Ascending aorta (tissue), 2 donors: ENCODE data around the gene SSX3. TPM values are rescaled to one million over a fixed set of nuclear protein-coding genes. Genes with fewer than 3 reads are reported as not detected.

Experiments
- DNase-seq, 2 donors: peaks; one replicate each; pipeline ENCODE4 v3.0.0-alpha.2; 2019; ENCODE audit warnings: low spot score in 2 of 2
- H3K27ac ChIP-seq, 2 donors: fragments of 200-600 bp; sonication (generic); one replicate each; pipeline ENCODE4 v1.5.1; 2016 to 2017; ENCODE audit warnings: mild to moderate bottlenecking in 1 of 2
- H3K27me3 ChIP-seq: fragments of 200-600 bp; sonication (generic); one replicate; pipeline ENCODE4 v1.5.1; 2017
- H3K36me3 ChIP-seq, 2 donors: fragments of 200-600 bp; sonication (generic); one replicate each; pipeline ENCODE4 v1.5.1; 2016
- H3K4me1 ChIP-seq, 2 donors: fragments of 200-600 bp; sonication (generic); one replicate each; pipeline ENCODE4 v1.5.1; 2016 to 2017; ENCODE audit warnings: mild to moderate bottlenecking in 1 of 2
- H3K4me3 ChIP-seq, 2 donors: fragments of 200-600 bp; sonication (generic); one replicate each; pipeline ENCODE4 v1.5.1; 2016 to 2017; ENCODE audit warnings: mild to moderate bottlenecking in 1 of 2
- H3K9me3 ChIP-seq, 2 donors: fragments of 200-600 bp; sonication (generic); one replicate each; pipeline ENCODE4 v1.5.1; 2016
- CTCF ChIP-seq, 3 experiments: fragments of 200-600 bp in 2 of 3; fragments of 450-650 bp in 1 of 3; sonication (generic) in 2 of 3; IDR thresholded peaks; one replicate each; pipeline ENCODE4 v1.5.1; 2016 to 2019; ENCODE audit warnings: antibody characterized with exemption in 3 of 3, mild to moderate bottlenecking in 1 of 3, moderate library complexity in 1 of 3
- intact Hi-C: fragments of 100-400 bp; cut with DNase I; formaldehyde crosslinking; loops from one replicate; pipeline ENCODE4 v1.15.1; 2023
- total RNA-seq: library from RNA; depleted of rRNA; stranded (reverse); fragments of >200 nt; gene quantifications from one replicate; pipeline ENCODE4 v1.1.0, GENCODE V29; 2016

SSX3 gene
- total RNA-seq, 1 donor from 2014 or later, result not detected

GRCh38 chrX:48306175-48306574 lies 50.3 kb downstream of the SSX3 start:
- intact Hi-C loops, result no loop called here
- no peak overlapping the region for H3K4me3 ChIP-seq
- H3K27me3 ChIP-seq, result no peaks in the 10 kb centered on the region
- no peaks in the 10 kb centered on the region for H3K4me1 ChIP-seq
- no peak for DNase-seq
- H3K36me3 ChIP-seq, result no peaks in the 10 kb centered on the region
- no peak for TF ChIP-seq CTCF (IDR thresholded peaks at IDR 0.05)
- no peaks in the 10 kb centered on the region for H3K9me3 ChIP-seq
- H3K27ac ChIP-seq, result no peak overlapping the region

Other genes with a start within 250 kb of the SSX3 start
- gene SPACA5B, start 226.1 kb downstream of the SSX3 start, total RNA-seq, result not detected
- not detected for gene SSX5, start 159.9 kb downstream of the SSX3 start, total RNA-seq
- not detected for gene SSX1, start 101.3 kb downstream of the SSX3 start, total RNA-seq
- not detected for gene SSX4, start 26.8 kb upstream of the SSX3 start, total RNA-seq
- gene SSX4B, start 55.3 kb upstream of the SSX3 start, total RNA-seq, result not detected
- 39.6 TPM for gene SLC38A5, start 113.6 kb upstream of the SSX3 start, total RNA-seq
- gene FTSJ1, start 119.5 kb upstream of the SSX3 start, total RNA-seq, result 159 TPM
- 6.2 TPM for gene PORCN, start 152.3 kb upstream of the SSX3 start, total RNA-seq
- gene EBP, start 165.1 kb upstream of the SSX3 start, total RNA-seq, result 76.2 TPM
- gene TBC1D25, start 183.0 kb upstream of the SSX3 start, total RNA-seq, result 8.2 TPM
- gene RBM3, start 217.8 kb upstream of the SSX3 start, total RNA-seq, result 119 TPM
- 87.1 TPM for gene WDR13, start 240.8 kb upstream of the SSX3 start, total RNA-seq